GM23338 (cell line): ENCODE measurements around the gene PSMB2. TPM values are rescaled to one million over a fixed set of nuclear protein-coding genes. Genes with fewer than 3 reads are reported as not detected.

ENCODE experiments used
- ATAC-seq: fragments of 200-7000 bp; cut with Tn5 transposase; 3 replicates; pipeline ENCODE4 v1.9.1; 2020
- DNase-seq: peaks from one replicate; pipeline ENCODE4 v3.0.0-alpha.2; 2015; ENCODE audit warnings: low spot score
- H2AFZ ChIP-seq: fragments of 200-600 bp; sonication (generic); 2 replicates; pipeline ENCODE4 v1.8.0; 2016; ENCODE audit warnings: antibody characterized with exemption, mild to moderate bottlenecking, moderate library complexity
- H3F3A ChIP-seq: fragments of 200-600 bp; sonication (generic); replicated peaks from 2 replicates; pipeline ENCODE4 v1.8.0; 2017; ENCODE audit warnings: antibody characterized with exemption, mixed run types, low read depth
- H3K27ac ChIP-seq: fragments of 200-600 bp; sonication (generic); 2 replicates; pipeline ENCODE4 v1.6.1; 2016; ENCODE audit warnings: low read depth
- H3K27me3 ChIP-seq: fragments of 200-600 bp; sonication (generic); 2 replicates; pipeline ENCODE4 v1.8.0; 2016; ENCODE audit warnings: mild to moderate bottlenecking, mixed run types, moderate library complexity; ENCODE audit not compliant: insufficient read depth
- H3K36me3 ChIP-seq: fragments of 200-600 bp; sonication (generic); 2 replicates; pipeline ENCODE4 v1.8.0; 2016; ENCODE audit warnings: mild to moderate bottlenecking; ENCODE audit not compliant: insufficient read depth
- H3K4me1 ChIP-seq: fragments of 200-600 bp; sonication (generic); 2 replicates; pipeline ENCODE4 v1.8.0; 2016; ENCODE audit warnings: mild to moderate bottlenecking, moderate library complexity; ENCODE audit not compliant: insufficient read depth
- H3K4me2 ChIP-seq: fragments of 200-600 bp; sonication (generic); 2 replicates; pipeline ENCODE4 v1.7.1; 2017; ENCODE audit warnings: mixed run types
- H3K4me3 ChIP-seq: fragments of 200-600 bp; sonication (generic); 2 replicates; pipeline ENCODE4 v1.6.1; 2016; ENCODE audit warnings: mixed run types
- H3K79me2 ChIP-seq: fragments of 200-600 bp; sonication (generic); replicated peaks from 2 replicates; pipeline ENCODE4 v1.8.0; 2017; ENCODE audit warnings: mild to moderate bottlenecking; ENCODE audit not compliant: insufficient read depth
- H3K9me2 ChIP-seq: fragments of 200-600 bp; sonication (generic); 2 replicates; pipeline ENCODE4 v1.8.0; 2017; ENCODE audit not compliant: insufficient read depth
- H4K20me1 ChIP-seq: fragments of 200-600 bp; sonication (generic); replicated peaks from 2 replicates; pipeline ENCODE4 v1.8.0; 2017; ENCODE audit warnings: mild to moderate bottlenecking; ENCODE audit not compliant: insufficient read depth
- H3K27ac Mint-ChIP-seq: 2 replicates; pipeline ENCODE4 v1.8.0; 2020; ENCODE audit warnings: inconsistent platforms, mild to moderate bottlenecking, moderate library complexity, mixed read lengths
- H3K27me3 Mint-ChIP-seq: 3 replicates; pipeline ENCODE4 v1.8.0; 2022; ENCODE audit warnings: low read depth, mild to moderate bottlenecking, moderate library complexity, mixed read lengths, inconsistent platforms; ENCODE audit not compliant: insufficient read depth, poor library complexity
- H3K36me3 Mint-ChIP-seq: 3 replicates; pipeline ENCODE4 v1.8.0; 2021; ENCODE audit warnings: low read depth, mild to moderate bottlenecking, inconsistent platforms, moderate library complexity, mixed read lengths
- H3K4me1 Mint-ChIP-seq: 3 replicates; pipeline ENCODE4 v1.8.0; 2020; ENCODE audit warnings: mild to moderate bottlenecking, inconsistent platforms, mixed read lengths
- H3K4me3 Mint-ChIP-seq: 3 replicates; pipeline ENCODE4 v1.8.0; 2021; ENCODE audit warnings: moderate library complexity, mild to moderate bottlenecking, inconsistent platforms, mixed read lengths
- H3K9me3 Mint-ChIP-seq: 3 replicates; pipeline ENCODE4 v1.8.0; 2020; ENCODE audit warnings: moderate library complexity, mild to moderate bottlenecking, inconsistent platforms, mixed read lengths
- CREB1 ChIP-seq: fragments of 250-450 bp; sonication (Bioruptor Pico); IDR thresholded peaks from 2 replicates; pipeline ENCODE4 v1.5.0; 2020; ENCODE audit warnings: low read depth, mild to moderate bottlenecking, moderate library complexity
- EZH2 ChIP-seq: fragments of 200-600 bp; sonication (generic); IDR thresholded peaks from one replicate; pipeline ENCODE4 v1.8.0; 2017; ENCODE audit warnings: antibody characterized with exemption, mild to moderate bottlenecking, low read depth; ENCODE audit not compliant: unreplicated experiment
- EZH2phosphoT487 ChIP-seq: fragments of 200-600 bp; sonication (generic); IDR thresholded peaks from one replicate; pipeline ENCODE4 v1.8.1; 2018; ENCODE audit warnings: antibody characterized with exemption; ENCODE audit not compliant: unreplicated experiment
- JUNB ChIP-seq: IDR thresholded peaks from one replicate; pipeline ENCODE4 v1.6.1; 2016; ENCODE audit warnings: antibody characterized with exemption; ENCODE audit not compliant: unreplicated experiment
- POLR2AphosphoS5 ChIP-seq: IDR thresholded peaks from 2 replicates; pipeline ENCODE4 v1.6.1; 2016; ENCODE audit warnings: antibody characterized with exemption, low read depth
- ZNF114 ChIP-seq: fragments of 250-450 bp; sonication (Bioruptor Pico); IDR thresholded peaks from 2 replicates; pipeline ENCODE4 v1.5.0; 2020; ENCODE audit warnings: mild to moderate bottlenecking, moderate library complexity
- ZNF331 ChIP-seq: fragments of 250-450 bp; sonication (Bioruptor Pico); IDR thresholded peaks from 2 replicates; pipeline ENCODE4 v1.5.0; 2020; ENCODE audit warnings: low read depth, mild to moderate bottlenecking, moderate library complexity
- long read RNA-seq: library from polyadenylated mRNA; unstranded; transcript quantifications from one replicate; pipeline ENCODE4 v2.0.0, GENCODE V29; 2020; ENCODE audit not compliant: unreplicated experiment
- polyA plus RNA-seq: library from polyadenylated mRNA; unstranded; fragments of >200 nt; fragmentation: Nextera tagmentation; extraction: Ambion mirVana; gene quantifications from 2 replicates; pipeline ENCODE4 v1.2.1, GENCODE V29; 2016
- total RNA-seq: library from RNA; depleted of rRNA; stranded (reverse); fragments of >200 nt; shearing (Covaris generic); gene quantifications from 2 replicates; pipeline ENCODE4 v1.2.3, GENCODE V29; 2014; rRNA removed
- TF ChIP-seq, protein P1 (sequence below), 2 experiments: fragments of 200-600 bp in 1 of 2; sonication (generic) in 1 of 2; conservative IDR thresholded peaks; 2 replicates each; pipeline versions ENCODE4 v1.5.1 to v1.6.1; 2016 to 2017; ENCODE audit warnings: antibody characterized with exemption in 2 of 2, low read depth in 2 of 2, mild to moderate bottlenecking in 2 of 2, moderate library complexity in 1 of 2
- TF ChIP-seq, protein P2 (sequence below): IDR thresholded peaks from 2 replicates; pipeline ENCODE4 v1.6.1; 2016; ENCODE audit warnings: antibody characterized with exemption

PSMB2 gene
- 68.2 and 72.2 TPM in 2 replicates for total RNA-seq
- 147 and 151 TPM in 2 replicates for polyA plus RNA-seq
- long read RNA-seq, transcript PSMB2-201 (6 exons, 2,701 nt) = major isoform, 269 of 277 reads
- long read RNA-seq, partial matches to known transcripts = 0 of 277 reads
- long read RNA-seq, other reads (novel, unspliced or antisense) = 8 of 277 reads

- H3K36me3 ChIP-seq = peaks cover 1% of the 10 kb centered on the region; the same call in 1 of the 2 replicates
- H4K20me1 ChIP-seq = peaks cover 20% of the 10 kb centered on the region
- peaks cover 8% of the 10 kb centered on the region; the same call in 2 of the 3 replicates for H3K36me3 Mint-ChIP-seq
- no peaks in the 10 kb centered on the region for H3K9me2 ChIP-seq
- peaks cover 19% of the 10 kb centered on the region; the same call in 2 of the 3 replicates for H3K4me1 Mint-ChIP-seq
- H3K9me3 Mint-ChIP-seq = peaks cover 9% of the 10 kb centered on the region; the same call in 2 of the 3 replicates
- DNase-seq = peak; percentile 99
- peak within 1 kb of the TSS; percentile 88 for H3K4me2 ChIP-seq
- H3K27me3 Mint-ChIP-seq = peaks cover 9% of the 10 kb centered on the region
- peak within 1 kb of the TSS; percentile 90 for H2AFZ ChIP-seq
- H3K4me3 ChIP-seq = peak within 1 kb of the TSS; percentile 93
- peak within 1 kb of the TSS; percentile 100 for H3K4me3 Mint-ChIP-seq
- peaks cover 27% of the 10 kb centered on the region for H3K4me1 ChIP-seq
- TF ChIP-seq, protein P1, sequence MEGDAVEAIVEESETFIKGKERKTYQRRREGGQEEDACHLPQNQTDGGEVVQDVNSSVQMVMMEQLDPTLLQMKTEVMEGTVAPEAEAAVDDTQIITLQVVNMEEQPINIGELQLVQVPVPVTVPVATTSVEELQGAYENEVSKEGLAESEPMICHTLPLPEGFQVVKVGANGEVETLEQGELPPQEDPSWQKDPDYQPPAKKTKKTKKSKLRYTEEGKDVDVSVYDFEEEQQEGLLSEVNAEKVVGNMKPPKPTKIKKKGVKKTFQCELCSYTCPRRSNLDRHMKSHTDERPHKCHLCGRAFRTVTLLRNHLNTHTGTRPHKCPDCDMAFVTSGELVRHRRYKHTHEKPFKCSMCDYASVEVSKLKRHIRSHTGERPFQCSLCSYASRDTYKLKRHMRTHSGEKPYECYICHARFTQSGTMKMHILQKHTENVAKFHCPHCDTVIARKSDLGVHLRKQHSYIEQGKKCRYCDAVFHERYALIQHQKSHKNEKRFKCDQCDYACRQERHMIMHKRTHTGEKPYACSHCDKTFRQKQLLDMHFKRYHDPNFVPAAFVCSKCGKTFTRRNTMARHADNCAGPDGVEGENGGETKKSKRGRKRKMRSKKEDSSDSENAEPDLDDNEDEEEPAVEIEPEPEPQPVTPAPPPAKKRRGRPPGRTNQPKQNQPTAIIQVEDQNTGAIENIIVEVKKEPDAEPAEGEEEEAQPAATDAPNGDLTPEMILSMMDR (conservative IDR thresholded peaks at IDR 0.05; ENCODE audit: low read depth in 2 of 2) = no peak
- TF ChIP-seq, protein P2, sequence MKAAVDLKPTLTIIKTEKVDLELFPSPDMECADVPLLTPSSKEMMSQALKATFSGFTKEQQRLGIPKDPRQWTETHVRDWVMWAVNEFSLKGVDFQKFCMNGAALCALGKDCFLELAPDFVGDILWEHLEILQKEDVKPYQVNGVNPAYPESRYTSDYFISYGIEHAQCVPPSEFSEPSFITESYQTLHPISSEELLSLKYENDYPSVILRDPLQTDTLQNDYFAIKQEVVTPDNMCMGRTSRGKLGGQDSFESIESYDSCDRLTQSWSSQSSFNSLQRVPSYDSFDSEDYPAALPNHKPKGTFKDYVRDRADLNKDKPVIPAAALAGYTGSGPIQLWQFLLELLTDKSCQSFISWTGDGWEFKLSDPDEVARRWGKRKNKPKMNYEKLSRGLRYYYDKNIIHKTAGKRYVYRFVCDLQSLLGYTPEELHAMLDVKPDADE = peak; percentile 82
- TF ChIP-seq EZH2phosphoT487 (no peak), POLR2AphosphoS5 (peak; percentile 98), ZNF331 (CRISPR knock-in tag) (no peak), EZH2 (no peak), CREB1 (CRISPR knock-in tag) (peak; percentile 98)
- H3K27ac ChIP-seq = peak within 1 kb of the TSS; percentile 98
- peak; percentile 92 for ATAC-seq
- H3K79me2 ChIP-seq = peaks cover 50% of the 10 kb centered on the region
- H3K27ac Mint-ChIP-seq = peak within 1 kb of the TSS; percentile 100
- no peaks in the 10 kb centered on the region for H3K27me3 ChIP-seq
- H3F3A ChIP-seq = 0 out of 2 replicates have a peak, but pooled peaks cover 3% of the 10 kb centered on the region
These were observed at the start of gene PSMB2 for GRCh38 chr1:35641233-35641866. Gene PSMB2 (minus strand): TSS chr1:35641526. CDS start chr1:35641432, 94 bp downstream.

DNA sequence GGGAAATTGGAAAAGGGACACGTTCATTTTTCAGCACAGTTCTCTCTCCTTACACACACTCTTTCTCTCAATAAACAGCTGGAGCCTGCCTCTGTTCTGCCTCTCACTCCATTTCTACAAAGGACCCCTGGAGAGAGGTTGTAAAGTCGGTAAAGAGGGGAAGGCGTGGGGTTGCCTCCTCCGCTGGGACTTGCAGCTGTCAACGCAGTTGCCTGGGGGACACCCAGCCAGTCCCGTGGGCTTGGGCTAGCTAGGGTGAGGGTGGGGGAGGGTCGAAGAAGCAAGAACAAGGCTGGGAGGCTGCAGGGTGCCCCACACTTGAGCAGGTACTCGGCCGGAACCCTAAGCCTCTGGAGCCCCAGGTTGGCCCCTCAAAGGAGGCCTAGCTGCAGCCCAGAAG lies 49.8 kb upstream of the PSMB2 start:
- Mint-ChIP-seq H3K27me3 (peaks cover 7% of the 10 kb centered on the region), H3K9me3 (no peaks in the 10 kb centered on the region), H3K36me3 (no peaks in the 10 kb centered on the region), H3K4me3 (no peak overlapping the region; the same call in 2 of the 3 replicates), H3K27ac (no peak overlapping the region), H3K4me1 (peaks cover 29% of the 10 kb centered on the region)
- H3K27ac ChIP-seq = no peak overlapping the region
- peak; percentile 51 for DNase-seq
- H3K79me2 ChIP-seq = no peaks in the 10 kb centered on the region
- no peak overlapping the region for H3K4me3 ChIP-seq
- no peaks in the 10 kb centered on the region for H4K20me1 ChIP-seq
- ATAC-seq = peak; percentile 89
- H3K4me1 ChIP-seq = peaks cover 20% of the 10 kb centered on the region
- peak overlapping the region; percentile 70 for H3K4me2 ChIP-seq
- H3K9me2 ChIP-seq = no peaks in the 10 kb centered on the region
- H3F3A ChIP-seq = no peaks in the 10 kb centered on the region
- no peaks in the 10 kb centered on the region for H3K27me3 ChIP-seq
- H3K36me3 ChIP-seq = no peaks in the 10 kb centered on the region
- peak overlapping the region; percentile 56; the same call in 1 of the 2 replicates for H2AFZ ChIP-seq
- TF ChIP-seq JUNB (no peak), CREB1 (CRISPR knock-in tag) (no peak), EZH2 (no peak), ZNF114 (CRISPR knock-in tag) (no peak)
- TF ChIP-seq, protein P1 (conservative IDR thresholded peaks at IDR 0.05; ENCODE audit: low read depth in 2 of 2) = no peak
